ENCODE data around the gene ZFAND2A.
"Not testable (repeated sequence)": the region's sequence is repeated elsewhere in the genome, so short reads cannot be mapped to it uniquely, and the experiment has no call there.

Gene ZFAND2A

DNA sequence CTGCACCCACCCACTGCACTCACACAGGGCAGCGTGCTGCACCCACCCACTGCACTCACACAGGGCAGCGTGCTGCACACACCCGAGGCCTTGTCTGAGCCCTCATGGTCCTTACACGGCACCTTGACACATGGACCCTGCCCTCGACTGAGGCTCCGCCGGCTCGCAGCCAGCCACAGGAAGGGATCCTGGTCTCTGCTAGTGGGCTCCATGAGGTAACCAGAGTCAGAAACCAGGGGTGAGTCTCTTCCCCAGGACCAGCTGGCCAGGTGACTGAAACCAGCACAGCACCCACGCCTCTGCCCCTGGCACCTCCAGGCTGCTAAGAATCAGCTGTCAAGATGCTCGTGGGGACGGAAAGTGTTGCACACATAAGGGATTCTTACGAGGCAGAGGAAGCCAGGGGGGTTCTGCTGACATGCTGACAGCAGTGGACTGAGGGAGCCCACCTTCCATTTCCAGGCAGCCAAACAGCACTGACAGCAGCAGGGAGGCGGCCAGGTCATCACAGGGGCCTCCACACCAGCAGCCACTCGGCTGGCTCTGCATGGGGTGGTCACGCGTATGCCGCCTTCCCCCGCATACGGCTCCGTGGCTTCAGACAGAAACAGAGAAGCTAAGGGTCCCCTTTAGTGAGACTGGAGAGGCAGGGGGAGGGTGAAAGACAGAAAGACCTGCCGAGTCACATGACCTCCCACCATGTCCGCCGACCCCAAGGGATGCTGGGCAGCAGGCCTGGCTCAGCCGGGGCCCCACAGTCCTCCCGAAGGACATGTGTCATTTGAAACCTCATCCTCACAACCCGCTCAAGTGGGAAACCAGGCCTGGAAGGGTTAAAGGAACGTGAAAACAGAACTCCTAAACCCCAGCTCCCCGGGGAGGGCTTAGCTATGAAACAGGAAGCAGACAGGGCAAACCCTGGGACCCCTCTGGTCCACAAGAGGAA is 37.8 kb downstream of the ZFAND2A start:
- DNase-seq = no peak

DNA sequence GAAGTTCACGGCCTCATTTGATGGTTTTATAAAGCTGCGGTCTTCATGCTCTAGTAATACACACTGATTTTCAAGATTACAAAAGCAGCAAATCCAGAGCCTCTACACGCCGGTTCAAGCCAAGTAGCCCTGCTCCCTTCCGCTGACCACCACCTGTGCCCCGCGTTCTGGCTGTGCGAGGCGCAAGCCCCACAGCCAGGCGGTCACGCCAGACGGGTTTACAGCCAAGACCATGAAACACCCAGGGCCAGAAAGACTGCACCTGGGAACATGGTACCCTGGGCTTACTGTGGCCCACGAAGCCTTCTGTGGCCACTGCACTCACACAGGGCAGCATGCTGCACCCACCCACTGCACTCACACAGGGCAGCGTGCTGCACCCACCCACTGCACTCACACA is 38.5 kb downstream of the ZFAND2A start:
- no peak for DNase-seq

DNA sequence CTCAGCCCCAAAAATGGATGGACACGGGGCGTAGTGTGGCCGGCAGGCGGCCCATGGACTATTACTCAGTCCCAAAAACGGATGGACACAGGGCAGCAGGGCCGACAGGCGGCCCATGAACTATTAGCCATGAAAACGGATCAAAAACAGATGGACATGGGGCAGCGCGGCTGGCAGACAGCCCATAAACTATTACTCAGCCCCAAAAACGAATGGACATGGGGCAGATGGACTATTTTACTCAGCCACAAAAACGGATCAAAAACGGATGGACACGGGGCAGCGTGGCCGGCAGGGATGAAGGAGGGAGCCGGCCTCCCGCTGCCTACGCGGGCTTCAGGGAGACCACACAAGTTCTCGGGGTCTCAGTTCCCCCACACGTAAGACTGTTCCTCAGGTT is 39.2 kb downstream of the ZFAND2A start:
- DNase-seq = no peak

DNA sequence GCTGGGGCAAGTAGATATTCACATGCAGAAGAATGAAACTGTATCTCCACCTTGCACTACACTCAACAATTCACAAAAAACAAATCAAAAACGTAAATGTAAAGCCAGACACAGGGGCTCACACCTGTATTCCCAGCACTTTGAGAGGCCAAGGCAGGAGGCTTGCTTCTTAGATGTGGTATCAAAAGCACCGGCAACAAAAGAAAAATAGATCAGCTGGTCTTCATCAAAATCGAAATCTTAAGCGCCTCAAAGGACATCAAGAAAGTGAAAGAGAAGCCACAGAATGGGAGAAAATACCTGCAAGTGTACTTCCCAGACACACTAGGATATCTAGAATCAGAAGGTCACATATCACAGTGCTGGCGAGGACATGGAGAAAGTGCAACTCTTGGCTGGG is 40.8 kb downstream of the ZFAND2A start:
- no peak for DNase-seq

DNA sequence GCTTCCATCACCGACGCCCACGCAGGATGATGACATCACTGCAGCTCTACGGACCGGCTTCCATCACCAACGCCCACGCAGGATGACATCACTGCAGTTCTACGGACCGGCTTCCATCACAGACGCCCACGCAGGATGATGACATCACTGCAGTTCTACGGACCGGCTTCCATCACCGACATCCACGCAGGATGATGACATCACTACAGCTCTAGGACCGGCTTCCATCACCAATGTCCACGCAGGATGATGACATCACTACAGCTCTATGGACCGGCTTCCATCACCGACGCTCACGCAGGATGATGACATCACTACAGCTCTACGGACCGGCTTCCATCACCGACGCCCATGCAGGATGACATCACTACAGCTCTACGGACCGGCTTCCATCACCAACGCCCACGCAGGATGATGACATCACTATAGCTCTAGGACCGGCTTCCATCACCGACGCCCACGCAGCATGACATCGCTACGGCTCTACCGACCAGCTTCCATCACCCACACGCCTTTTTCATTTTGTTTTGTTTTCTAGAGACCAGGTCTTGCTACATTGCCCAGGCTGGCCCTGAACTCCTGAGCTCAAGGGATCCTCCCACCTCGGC is 42.6 kb downstream of the ZFAND2A start:
- DNase-seq = no peak

DNA sequence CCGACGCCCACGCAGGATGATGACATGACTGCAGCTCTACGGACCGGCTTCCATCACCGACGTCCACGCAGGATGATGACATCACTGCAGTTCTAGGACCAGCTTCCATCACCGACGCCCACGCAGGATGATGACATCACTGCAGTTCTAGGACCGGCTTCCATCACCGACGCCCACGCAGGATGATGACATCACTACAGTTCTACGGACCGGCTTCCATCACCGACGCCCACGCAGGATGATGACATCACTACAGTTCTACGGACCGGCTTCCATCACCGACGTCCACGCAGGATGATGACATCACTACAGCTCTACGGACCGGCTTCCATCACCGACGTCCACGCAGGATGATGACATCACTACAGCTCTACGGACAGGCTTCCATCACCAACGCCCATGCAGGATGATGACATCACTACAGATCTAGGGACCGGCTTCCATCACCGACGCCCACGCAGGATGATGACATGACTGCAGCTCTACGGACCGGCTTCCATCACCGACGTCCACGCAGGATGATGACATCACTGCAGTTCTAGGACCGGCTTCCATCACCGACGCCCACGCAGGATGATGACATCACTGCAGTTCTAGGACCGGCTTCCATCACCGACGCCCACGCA is 43.5 kb downstream of the ZFAND2A start:
- not testable (repeated sequence) for DNase-seq

DNA sequence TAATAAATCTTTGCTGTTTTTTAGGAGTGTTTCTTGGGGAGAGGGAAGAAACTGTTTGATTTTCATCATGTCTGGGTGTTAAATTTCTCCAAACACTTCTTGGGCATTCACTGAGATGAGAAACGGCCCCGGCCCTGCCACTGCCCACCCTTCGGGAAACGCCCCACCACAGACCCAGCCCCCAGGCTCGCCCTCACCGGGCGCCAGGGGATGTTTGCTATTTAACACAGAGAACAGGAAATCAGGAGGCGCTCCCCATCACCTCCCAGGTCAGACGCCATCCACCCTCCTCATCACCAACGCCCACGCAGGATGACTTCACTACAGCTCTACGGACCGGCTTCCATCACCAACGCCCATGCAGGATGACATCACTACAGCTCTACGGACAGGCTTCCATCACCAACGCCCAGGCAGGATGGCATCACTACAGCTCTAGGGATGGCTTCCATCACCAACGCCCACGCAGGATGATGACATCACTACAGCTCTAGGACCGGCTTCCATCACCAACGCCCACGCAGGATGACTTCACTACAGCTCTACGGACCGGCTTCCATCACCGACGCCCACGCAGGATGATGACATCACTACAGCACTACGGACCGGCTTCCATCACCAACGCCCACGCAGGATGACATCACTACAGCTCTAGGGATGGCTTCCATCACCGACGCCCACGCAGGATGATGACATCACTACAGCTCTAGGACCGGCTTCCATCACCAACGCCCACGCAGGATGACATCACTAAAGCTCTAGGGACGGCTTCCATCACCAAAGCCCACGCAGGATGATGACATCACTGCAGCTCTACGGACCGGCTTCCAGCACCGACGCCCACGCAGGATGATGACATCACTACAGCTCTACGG is 44.6 kb downstream of the ZFAND2A start:
- DNase-seq = peak in 1 of 2 experiments; percentile 34

DNA sequence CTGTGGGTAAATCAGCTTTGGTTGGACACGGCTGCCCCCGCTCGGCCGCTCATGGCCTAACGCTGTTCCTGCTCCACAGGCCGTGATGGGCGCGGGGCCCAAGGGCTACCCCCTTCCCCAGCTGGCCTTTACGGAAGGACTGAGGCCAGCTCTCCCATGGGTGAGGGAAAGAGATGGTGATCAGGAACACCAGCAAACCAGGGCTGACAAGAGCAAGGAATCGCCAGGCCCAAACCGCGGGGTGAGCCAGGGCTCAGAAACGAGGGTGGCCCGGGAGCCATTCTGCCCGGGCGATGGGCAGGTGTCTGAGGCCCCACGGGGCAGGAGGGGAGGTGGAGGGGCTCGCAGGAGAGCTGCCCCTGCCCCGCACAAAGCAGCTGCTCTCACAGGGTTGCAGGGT is 45.5 kb downstream of the ZFAND2A start:
- DNase-seq = no peak

DNA sequence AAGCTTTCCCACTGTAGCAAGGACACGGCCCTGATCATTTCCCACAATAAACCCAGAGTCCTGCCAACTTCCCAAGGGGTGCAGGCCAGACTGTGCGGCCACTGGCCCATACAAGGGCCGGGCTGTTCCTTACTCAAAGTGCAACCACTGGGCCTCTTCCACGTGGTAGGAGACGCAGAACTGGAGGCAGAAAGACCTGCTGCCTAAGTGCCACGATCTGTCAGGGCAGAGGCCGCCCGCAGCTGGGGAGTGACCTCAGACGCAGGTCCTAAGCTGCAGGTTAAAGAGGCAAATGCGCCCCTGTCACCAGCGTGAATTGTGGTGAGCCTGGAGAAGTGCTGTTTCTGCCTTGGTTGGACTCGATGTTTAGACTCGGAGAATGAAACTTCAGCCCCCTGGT is 45.9 kb downstream of the ZFAND2A start:
- no peak for DNase-seq

DNA sequence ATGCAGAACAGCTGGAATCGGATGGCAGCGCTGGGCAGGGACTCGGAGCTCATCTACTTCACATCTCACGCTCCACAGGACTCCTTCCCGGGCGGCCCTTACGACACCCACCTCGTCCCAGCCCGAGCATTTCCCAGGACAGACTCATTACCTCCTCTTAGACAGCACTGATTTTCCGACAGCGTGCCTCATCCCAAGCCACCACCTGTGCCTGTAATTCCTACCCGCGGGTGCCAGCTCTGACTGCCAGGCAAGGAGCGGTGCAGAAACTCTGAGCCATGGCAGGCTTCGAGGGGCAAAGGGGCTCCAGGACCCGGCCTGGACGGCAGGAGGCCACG is 46.5 kb downstream of the ZFAND2A start:
- no peak for DNase-seq

DNA sequence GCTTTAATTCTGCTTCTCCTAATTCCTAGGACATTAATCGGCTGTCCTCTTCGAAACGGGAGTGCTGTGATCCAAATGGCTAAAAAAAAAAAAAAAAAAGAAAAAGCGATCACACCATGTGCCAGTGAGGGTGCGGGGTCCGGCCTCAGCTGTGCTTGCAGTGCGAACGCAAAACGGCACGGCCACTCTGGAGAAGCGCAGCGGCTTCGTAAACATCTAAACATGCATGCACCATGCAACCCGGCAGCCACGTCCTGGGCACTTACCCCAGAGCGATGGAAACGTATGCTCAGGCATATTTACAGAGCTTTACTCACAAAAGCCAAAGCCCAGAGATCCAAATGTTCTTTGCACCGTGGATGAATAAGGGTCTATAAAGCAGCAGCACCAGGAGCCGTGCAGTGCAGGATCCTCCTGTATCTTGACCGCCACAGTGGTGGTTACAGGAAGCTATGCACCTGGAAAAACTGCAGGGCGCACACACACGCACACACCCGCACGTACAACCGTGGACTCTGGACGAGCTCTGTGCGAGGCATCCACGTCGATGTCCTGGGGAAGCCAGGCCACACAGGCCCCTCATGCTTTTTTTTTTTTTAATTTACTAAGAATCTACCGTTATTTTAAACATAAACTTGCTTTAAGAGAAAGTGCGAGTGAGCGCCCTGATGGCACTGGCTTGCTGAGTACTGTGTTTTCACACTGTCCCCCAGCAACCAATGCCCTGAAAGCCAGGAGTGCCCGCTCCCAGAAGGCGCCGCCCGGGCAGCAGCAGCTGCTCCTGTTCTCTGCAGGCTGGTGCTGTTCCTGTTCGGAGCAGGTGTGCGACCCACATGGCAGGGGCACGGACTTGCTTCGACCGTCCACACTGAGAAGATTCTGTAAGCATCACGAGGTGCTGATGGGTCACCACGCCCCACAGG is 47.1 kb downstream of the ZFAND2A start:
- no peak for DNase-seq

DNA sequence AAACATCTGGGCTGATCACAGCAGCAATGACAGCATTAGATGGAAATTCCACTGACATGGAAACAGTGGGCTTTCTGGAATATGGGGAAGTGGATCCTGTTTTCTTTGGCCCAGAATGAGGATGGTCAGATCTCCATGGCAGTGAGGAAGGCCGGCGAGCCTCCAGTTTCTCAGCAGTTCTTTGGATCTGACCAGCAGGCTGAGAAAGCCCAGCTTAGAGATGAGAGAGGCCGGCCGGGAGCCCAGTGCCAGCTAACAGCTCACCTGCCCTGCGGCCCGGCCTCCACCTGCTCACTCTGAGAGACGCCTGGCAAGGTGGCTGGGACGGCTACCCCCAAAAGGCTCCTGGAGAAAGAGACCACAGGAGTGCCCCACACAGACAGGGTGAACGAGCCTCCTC is 47.9 kb downstream of the ZFAND2A start:
- no peak for DNase-seq

DNA sequence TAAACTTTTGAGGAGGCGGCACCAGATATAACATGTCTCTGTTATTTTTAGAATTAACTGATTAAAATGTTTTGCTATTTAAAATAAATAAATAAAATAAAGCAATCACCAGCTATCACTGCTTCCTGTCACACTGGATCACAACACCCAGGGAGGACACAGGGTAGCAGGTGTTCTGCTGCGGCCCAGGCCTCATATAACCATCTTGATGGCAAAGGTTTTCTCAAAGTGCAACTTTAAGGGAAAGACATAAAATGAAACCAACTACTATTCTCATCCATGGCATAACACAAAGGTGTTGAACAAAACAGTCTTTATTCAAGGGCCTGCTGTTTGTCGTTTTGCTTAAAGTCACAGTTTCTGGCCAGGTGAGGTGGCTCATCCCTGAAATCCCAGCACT is 48.8 kb downstream of the ZFAND2A start:
- no peak for DNase-seq

DNA sequence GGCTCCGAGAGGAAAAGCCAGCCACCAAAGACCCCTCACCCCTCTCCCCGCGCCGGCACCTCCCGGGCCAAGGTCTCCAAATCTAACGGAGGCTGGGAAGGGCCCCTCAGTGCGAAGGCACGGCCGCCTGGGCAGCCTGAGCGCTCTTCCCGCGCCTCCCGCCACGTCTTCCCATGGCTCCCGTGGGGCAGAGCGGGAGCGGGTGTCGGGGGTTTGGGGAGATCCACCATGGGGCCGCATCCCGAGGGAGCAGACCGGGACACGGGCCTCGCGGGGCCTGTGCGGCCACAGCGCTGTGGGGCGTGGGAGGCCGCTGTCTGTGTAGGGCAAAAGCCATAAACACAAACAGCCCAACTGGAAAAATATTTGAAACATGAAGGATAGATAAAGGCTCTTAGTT is 49.6 kb downstream of the ZFAND2A start:
- no peak for DNase-seq

DNA sequence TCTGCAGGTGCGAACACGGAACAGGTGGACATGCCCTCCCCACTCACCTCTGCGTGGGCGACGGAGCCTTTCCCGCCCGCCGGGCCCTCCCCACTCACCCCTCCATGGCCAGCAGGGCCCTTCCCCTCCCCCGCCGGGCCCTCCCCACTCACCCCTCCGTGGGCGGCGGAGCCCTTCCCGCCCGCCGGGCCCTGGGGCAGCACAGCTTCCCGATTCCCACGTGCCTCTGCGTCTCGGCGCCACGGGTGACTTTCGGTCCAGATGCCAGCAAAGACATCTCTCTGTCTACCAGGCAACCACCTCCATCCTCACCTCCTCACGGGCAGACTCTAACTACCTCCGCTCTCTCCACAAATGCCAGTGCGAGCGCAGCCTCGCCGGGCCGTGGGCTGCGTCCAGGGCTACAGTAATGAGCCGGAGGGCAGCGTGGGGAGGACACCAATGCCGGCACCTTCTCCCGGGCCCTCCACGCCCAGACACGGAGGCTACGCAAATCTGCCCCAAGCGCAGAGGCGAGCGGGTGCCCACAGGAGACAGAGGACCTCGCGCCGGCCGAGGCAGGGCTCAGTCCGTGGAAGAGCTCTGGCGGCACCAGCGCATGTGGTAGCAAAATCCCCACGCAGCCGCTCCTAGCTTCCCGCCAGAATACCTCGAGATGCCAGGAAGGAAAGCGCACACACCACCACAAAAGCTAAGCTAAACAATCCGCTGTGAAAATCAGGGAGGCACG is 50.2 kb downstream of the ZFAND2A start:
- DNase-seq = no peak

DNA sequence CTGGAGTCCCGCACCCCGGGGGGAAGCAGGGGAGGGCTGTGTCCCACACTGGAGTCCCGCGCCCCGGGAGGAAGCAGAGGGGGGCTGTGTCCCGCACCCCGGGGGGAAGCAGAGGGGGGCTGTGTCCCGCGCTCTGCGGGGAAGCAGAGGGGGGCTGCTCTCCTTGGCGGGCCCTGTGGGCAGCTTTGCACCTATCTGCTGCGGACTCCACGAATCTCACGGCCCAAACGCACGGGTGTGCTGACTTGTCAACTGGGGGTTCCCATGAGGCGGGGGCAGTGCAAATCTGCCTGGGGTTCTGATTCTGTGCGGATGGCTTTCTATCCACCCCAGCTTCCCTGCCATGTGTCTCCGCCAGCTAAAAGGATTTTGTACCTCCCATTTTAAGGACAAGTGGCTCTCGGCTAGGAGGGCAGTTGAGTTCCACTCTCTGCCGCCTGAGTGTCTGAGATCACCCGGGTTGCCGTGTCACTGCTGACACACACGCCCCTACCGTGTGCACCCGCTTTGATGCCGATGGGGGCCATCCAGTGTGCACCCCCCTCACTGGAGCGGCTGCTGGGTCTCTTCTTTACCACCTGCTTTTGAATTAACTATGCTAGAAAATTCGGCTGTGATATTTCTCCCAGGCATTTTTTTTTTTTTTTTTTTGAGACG is 51.6 kb downstream of the ZFAND2A start:
- no peak for DNase-seq

DNA sequence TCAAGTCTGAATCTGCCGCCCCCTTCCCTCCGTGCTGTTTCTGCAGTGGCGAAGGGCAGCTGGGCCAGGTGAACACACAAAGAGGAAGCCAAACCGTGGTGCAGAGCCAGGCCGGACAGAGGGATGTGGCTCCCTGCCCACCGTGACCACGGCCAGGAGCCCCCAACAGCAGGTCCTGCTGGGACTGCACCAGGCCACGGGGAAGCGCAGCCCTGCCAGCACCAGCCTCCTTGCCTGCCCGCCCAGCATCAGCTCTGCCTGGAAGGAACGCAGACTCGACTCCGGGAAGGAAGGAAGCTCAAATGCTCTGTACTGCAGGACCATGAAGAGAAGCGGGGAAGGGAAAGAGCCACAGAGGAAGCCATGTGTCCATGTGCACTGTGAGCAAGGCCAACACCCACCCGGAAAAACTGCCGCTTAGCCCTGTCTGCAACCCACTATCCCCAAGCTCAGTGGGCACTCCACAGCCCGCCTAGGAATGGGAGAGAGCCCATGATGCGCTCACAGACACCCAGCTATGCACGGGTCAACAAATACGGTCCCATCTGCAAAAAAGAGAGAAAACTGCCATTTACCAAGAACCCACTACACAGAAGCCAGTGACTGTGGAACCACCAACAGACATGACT is 53.1 kb downstream of the ZFAND2A start:
- DNase-seq = no peak

DNA sequence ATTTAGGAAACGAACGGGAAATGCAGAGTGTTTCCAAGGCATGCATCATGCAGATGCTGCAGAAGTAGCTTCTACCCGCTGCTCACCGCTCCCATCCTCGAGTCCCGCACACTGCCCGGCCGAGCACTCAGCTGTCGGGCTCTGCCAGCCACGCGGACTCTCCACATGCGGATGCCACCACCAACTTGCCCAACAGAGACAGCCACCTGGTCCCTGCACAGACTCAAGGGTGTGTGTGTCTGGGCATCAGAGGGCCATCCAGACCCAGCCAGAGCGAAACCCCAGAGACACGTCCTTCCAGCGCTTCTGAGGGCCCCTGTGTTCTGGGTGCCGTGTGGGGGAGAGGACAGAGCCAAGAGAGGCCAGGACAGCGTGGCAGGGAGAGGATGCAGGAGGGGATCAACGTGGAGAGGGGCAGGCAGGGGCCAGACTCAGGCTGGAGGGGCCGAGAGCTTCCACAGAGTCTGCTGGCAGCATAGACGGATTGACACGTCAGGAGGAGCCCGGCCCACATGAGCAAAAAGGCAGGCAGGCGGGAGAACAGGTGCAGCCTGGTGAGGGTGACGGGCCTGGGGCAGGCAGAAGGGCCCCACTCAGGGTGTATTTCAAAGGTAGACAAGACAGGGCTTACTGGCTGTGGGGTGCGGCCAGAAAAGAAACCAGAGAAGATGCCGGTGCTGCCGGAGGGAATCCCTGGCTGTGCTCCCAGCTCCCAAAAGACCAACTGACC is 53.8 kb downstream of the ZFAND2A start:
- no peak for DNase-seq

DNA sequence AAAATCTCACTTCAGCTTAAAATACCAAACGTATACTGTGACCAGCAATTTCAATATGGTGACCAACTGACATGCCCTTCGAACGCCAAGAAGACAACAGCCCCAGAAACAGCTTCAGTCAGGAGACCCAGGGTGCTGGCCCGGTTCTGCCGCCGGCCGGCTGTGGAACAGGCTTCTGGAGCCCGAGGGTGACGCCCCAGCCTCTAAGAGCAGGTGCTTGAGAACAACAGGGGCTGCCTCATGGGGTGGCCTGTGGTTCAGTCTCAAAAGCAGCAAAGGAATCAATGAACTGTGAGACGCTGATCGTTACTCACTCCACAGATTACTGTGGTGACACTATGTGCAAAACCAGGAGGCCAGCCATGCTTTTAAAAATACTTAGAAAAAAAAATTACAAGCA is 54.8 kb downstream of the ZFAND2A start:
- no peak for DNase-seq

Measured in stimulated activated CD4-positive, alpha-beta T cell treated with anti-CD3 and anti-CD28 coated beads, Interleukin-4, amount 100 ng/mL, for 4 hours (primary cell).